ENCODE results near the gene ZNF334.

DNA sequence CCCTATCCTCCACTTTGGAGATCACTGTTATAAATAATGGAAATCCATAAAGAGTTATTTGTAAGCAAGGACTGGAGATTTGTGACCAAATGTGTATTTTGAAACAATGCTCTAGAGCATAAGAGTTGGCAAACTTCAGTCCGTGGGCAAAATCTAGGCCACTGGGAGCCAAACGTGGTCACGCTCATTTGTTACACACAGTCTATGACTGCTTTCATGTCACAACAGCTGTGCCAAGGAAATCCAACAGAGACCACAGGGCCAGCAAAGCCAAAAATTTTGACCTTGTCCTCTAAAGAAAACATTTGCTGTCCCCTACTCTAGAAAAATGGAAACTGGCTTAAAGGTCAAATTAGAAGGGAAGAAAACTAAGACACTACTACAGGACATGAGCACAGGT, 7.9 kb downstream of the ZNF334 start:
- TF ChIP-seq POLR2A (IDR thresholded peaks at IDR 0.05) (no peak), CTCF (IDR thresholded peaks at IDR 0.05) (no peak)
